ENCODE data around the gene TSPAN14.

Gene TSPAN14

DNA sequence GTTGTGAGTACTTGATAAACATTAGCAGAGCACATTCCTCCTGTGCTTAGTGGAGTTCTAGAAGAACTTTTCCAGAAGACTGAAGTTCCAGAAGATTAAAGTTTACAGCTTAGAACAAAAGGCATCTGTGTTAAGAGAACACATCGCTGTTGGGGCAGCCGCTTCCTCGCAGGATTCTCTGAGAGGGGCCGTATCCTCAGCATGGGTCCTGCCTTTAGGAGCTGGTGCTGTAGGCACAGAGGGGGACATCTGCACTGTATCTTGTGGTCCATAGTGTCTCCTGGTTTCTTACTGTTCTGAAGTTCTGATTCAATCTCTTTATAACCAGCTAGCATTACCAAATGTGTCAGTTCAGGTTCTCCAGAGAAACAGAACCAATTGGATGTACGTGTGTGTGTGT is 99.9 kb downstream of the TSPAN14 start:
- no peak for DNase-seq

DNA sequence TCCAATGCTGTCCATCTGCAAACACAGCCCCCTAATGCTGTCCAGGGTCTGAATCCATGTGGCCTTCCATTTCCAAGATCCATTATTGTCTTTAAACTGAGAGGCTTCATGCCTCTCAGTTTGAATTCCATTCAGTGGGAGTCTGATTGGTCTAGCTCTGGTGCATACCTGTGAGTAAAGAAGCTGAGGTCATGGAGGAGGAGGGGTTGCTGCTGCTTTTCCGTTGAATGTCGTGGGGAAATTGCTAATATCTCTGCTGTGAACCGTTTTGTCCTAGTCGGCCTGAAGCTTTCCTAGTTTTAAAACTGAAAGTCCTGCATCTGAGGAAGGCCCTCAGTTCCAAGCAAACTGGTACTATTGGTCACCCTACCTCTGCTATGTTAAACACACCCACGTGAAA is 101.3 kb downstream of the TSPAN14 start:
- no peak for DNase-seq

DNA sequence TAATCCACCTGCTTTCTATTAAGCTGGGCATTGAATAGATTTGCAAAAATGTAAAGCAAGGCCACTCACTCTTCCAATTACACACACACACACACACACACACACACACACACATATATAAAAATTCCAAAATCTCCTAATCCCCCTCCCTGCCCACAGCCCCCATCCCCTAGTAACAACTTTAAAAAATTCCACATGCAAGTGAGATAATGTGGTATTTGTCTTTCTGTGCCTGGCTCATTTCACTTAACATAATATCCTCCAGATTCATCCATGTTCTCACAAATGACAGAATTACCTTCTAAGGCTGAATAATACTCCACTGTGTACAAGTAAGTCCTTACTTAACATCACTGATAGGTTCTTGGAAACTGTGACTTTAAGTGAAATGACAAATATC is 107.8 kb downstream of the TSPAN14 start:
- no peak for DNase-seq

DNA sequence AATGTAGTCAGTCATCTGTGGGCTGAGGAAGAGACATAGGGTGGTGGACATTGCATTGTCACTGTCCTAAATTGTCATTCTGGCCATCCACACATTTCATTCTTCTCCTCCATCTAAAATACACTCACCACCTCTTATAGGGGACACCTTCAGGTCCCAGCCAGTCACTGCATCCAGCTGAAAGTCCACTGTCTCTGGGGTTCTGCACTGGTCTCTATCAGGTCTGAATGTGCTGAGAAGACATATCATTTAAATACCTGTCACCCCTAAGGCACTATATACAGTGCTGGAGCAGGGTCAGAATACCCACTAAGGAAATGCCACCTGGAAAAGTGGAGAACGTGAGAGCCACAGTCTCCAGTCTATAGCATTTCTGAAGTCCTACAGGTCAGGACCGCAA is 113.2 kb downstream of the TSPAN14 start:
- no peak for DNase-seq

DNA sequence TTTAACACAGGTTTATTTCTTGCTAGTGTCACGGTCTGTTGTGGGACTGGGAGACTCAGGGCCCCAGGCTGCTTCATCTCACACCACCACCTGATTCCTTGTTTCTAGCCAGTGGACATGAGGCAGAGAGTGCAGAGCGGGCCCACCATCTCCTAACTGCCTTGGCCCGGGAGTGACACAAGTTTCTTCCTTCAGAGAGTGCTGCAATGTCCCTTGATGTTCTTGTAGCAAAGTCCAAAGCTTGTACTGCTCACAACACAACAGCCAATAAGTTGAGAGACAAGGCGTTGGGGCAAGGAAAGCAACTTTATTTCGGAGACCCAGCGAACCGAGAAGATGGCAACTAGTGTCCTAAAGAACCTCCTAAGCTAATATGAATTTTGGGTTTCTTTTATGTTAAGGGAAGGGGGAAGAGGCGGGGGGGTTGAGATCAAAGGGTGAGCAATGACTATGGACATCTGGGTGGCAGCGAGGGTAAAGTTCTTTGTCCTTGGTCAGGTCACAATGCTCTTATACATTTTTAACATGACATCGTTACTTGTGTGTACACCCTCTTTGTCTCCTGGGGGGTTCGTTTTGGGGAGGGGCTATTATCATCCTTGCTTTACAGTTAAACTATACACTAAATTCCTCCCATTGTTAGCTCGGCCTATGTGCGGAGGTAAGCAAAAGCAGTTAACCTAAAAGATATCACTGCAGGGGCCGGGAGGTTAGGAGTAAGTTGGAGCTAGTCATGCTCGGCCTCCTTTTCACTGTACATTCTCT is 115.2 kb downstream of the TSPAN14 start:
- DNase-seq, result no peak

DNA sequence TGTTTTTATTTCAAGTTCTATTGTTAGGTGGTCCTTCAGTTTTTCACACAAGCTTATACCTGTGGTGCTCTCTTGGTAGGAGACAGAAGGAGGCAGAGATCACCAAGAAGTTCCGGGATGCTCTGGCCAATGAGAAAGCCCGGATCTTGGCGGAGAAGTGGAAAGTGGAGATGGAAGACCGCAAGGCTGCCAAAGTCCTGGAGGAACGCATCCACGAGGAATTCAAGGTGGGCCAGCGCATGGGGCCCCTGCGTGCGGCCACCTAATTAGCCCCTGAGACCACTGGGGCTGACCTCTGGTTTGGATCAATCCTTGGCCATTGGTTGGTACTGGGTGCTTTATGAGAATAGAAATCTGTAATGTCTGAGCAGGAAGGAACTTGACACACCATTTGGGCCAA is 117.2 kb downstream of the TSPAN14 start:
- no peak for DNase-seq

DNA sequence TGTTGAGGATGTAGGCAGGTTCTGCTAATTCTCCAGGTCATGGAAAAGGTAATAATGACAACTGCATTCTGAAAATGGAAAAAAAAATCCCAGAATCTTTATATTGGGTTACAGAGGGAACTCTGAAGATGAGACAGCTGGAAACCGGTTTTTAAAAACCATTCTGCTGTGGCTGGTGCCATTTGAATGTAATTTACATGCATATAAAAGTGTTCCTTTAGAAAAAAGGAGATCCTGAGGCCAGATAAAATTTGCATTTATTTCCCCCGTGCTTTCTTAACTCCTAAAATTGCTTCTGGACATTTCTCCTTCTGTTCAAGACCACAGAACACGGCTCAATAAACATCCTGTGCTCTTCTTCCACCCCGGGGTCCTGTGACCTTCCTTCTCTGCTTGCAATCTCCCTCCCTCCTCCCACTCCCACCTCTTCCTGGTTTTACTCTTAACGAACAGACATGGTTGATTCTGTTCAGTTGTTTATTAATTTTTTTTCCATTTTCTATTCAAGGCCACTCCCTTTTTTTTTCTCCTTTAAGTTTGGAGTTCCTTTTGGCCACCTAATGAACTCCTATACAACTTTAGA is 125.2 kb downstream of the TSPAN14 start:
- DNase-seq, result no peak

DNA sequence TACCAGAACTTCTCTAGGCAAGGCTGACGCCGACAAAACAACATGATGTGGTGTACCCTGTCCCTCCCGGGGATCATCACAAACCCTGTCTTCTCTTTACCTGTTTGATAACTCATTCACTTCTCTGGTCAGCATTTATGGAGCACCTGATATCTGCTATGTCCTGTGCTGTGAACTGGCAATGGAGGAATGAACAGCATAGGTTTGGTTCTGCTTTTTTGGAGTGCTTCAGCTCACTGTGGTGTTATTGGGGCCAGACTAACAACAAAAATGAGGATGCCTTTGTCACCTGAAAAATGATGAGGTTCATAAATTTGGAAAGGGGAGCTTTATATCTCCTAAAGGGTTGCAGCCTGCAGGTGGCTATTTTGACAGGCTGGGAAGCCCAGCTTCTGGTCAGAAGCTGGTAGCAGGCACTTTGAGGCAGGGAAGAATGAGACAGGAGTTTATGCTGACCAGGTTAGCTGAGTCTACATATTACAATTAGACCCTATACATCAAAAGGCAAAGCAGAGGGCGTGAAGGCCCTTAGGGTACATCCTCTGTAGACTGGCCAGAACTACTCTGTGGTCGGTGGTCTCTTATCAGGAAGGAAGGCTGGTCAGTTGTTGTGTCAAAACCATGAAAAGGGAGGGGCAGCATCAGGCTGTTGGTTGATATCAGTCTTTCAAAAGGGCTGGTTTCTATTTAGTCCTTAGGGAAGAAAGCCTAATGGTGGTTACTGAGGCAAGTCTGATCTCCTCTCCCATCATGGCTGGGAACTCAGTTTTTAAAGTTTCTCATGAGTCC is 125.9 kb downstream of the TSPAN14 start:
- DNase-seq, result no peak

DNA sequence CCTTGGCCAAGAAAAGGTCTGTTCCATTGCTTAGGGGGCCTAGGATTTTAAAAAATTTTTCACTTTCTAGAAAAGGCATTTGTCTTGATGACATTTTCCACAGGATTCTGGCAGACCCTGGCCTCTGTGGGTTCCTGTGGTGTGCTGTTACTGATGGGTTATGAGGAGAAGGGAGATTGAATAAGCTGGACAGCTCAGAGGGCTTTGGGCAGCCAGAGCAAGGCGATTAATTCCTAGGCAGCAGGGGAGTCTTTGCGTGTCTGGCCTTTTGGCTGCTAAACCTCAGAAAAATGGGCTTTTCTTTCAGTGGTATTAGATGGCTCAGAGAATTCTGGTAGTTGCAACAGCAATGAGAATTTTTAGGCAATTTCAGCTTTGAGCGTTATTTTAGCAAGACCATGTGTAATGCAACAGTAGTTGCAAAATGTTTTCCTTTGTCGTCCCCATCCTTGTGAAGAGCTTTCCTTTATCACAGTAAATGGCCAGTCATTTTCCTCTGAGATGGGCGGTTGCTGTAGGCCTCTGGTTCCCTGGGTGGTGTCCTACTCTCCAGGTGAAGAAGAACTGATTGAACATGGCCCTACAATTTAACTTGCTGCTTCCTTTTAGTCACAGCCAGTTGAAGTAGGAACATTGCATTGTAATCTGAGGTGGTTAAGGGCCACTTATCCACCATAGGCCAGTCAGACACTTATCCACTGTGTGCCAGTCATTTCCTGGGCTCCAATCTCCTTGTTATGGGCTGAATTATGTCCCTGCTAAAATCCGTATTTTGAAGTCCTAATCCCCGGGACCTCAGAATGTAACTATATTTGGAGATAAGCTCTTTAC is 126.7 kb downstream of the TSPAN14 start:
- DNase-seq, result no peak

DNA sequence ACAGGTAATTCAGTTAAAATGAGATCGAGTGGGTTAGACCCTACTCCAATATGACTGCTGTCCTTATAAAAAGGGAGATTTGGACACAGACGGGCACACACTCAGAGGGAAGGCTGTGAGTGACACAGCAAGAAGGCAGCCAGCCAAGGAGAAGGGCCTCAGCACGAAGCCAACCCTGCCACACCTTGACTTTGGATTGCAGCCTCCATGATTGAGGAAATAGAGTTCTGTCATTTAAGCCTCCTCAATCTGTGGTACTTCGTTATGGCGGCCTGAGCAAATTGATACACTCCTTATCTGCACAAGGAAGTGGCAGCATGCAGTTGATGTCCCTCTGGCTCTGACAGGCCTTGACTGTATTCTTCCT is 127.3 kb downstream of the TSPAN14 start:
- DNase-seq, result no peak

DNA sequence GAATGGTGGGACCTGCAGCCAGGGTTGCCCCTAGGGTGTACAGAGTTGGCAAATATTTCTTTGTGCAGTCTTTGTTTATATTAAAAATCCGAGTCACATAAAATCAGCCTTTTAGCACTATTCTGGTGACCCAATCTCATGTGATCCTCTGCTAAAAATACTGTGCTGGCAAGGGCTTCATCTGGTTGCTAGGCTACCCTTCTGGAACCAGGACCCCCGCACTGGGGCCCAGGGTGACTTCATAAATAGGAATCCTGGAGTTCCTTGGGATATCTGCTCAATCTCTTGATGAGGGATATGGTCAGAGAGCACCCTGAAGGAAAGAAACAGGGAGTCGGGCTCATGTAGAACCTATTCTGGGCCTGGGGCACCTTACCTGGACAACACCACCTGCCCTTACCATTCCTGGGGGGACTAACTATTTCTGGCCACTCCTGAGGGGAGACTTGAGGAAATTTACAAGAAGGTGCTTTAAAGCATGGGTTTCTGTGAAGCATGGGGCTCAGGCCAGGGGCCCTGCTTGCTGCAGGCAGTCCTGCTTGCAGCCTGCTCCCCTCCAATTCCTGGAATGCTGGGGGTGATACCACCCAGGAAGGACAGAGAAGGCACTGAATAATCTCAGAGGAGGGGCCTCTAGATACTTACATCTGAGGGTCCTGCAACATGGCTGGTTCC is 128.3 kb downstream of the TSPAN14 start:
- no peak for DNase-seq

Measured in CD4-positive, alpha-beta T cell treated with Interferon gamma for 1 hour (primary cell).